ENCODE data around the gene SLC44A1. TPM values are rescaled to one million over a fixed set of nuclear protein-coding genes. Genes with fewer than 3 reads are reported as not detected.
A peak's percentile ranks its signal among the peaks of the same experiment; 100 is the strongest.

The SLC44A1 gene
- total RNA-seq, 4 donors from 2014 or later, result 45.3 to 74.9 (median 67.7) TPM

- peaks cover 0 to 21% (median 0%) of the 10 kb centered on the region in 4 donors for H3K4me1 ChIP-seq
- H3K36me3 ChIP-seq, result no peaks in the 10 kb centered on the region
- DNase-seq (ENCODE audit: low spot score in 2 of 2), result no peak
- H3K9me3 ChIP-seq, result no peaks in the 10 kb centered on the region
- TF ChIP-seq CTCF (IDR thresholded peaks at IDR 0.05) (no peak), EP300 (IDR thresholded peaks at IDR 0.05) (no peak), POLR2A (IDR thresholded peaks at IDR 0.05) (no peak)
- 11 to 15% methylated on average over 2 of the region's 2 CpGs for WGBS, 2 donors
- peak overlapping the region in 2 of 4 donors; percentile 83 to 84 for H3K4me3 ChIP-seq
- H3K27me3 ChIP-seq, result no peaks in the 10 kb centered on the region
- H3K27ac ChIP-seq, result peak overlapping the region in 2 of 4 donors; percentile 70 to 89
These were observed 204.6 kb downstream of the SLC44A1 start for GRCh38 chr9:105449081-105449480.

GRCh38 chr9:105452185-105452584 is 207.7 kb downstream of the SLC44A1 start:
- Histone ChIP-seq H3K36me3 (no peaks in the 10 kb centered on the region), H3K4me3 (no peak overlapping the region), H3K4me1 (peaks cover 0 to 35% (median 0%) of the 10 kb centered on the region in 4 donors), H3K9me3 (no peaks in the 10 kb centered on the region), H3K27ac (no peak overlapping the region), H3K27me3 (no peaks in the 10 kb centered on the region)
- WGBS, 2 donors, result 93 to 95% methylated on average over 3 of the region's 3 CpGs
- DNase-seq (ENCODE audit: low spot score in 2 of 2), result no peak
- no peak for TF ChIP-seq EP300 (IDR thresholded peaks at IDR 0.05)
- TF ChIP-seq CTCF (IDR thresholded peaks at IDR 0.05), result no peak
- no peak for TF ChIP-seq POLR2A (IDR thresholded peaks at IDR 0.05)

- no peak overlapping the region for H3K27ac ChIP-seq
- TF ChIP-seq POLR2A (IDR thresholded peaks at IDR 0.05) (no peak), EP300 (IDR thresholded peaks at IDR 0.05) (no peak), CTCF (IDR thresholded peaks at IDR 0.05) (no peak)
- 53 to 59% methylated on average over 2 of the region's 2 CpGs for WGBS, 2 donors
- peaks cover 0 to 9% (median 0%) of the 10 kb centered on the region in 4 donors for H3K9me3 ChIP-seq
- H3K27me3 ChIP-seq, result no peaks in the 10 kb centered on the region
- H3K36me3 ChIP-seq, result peaks cover 0 to 6% (median 0%) of the 10 kb centered on the region in 3 donors
- no peak overlapping the region for H3K4me3 ChIP-seq
- no peak for DNase-seq (ENCODE audit: low spot score in 2 of 2)
- H3K4me1 ChIP-seq, result peaks cover 0 to 27% (median 0%) of the 10 kb centered on the region in 4 donors
These were observed 211.5 kb downstream of the SLC44A1 start for GRCh38 chr9:105455836-105456475.

GRCh38 chr9:105457560-105458294 is 213.3 kb downstream of the SLC44A1 start:
- Histone ChIP-seq H3K9me3 (peaks cover 0 to 9% (median 0%) of the 10 kb centered on the region in 4 donors), H3K36me3 (peaks cover 0 to 6% (median 0%) of the 10 kb centered on the region in 3 donors), H3K4me1 (peaks cover 0 to 27% (median 0%) of the 10 kb centered on the region in 4 donors), H3K27ac (no peak overlapping the region), H3K4me3 (no peak overlapping the region), H3K27me3 (no peaks in the 10 kb centered on the region)
- DNase-seq (ENCODE audit: low spot score in 2 of 2), result no peak
- TF ChIP-seq POLR2A (IDR thresholded peaks at IDR 0.05), result no peak
- no peak for TF ChIP-seq CTCF (IDR thresholded peaks at IDR 0.05)
- no peak for TF ChIP-seq EP300 (IDR thresholded peaks at IDR 0.05)
- WGBS, 2 donors, result 89 to 91% methylated on average over 13 to 15 of the region's 15 CpGs

GRCh38 chr9:105458404-105458803 is 214.0 kb downstream of the SLC44A1 start:
- no peak for DNase-seq (ENCODE audit: low spot score in 2 of 2)
- peaks cover 0 to 27% (median 0%) of the 10 kb centered on the region in 4 donors for H3K4me1 ChIP-seq
- 91 to 95% methylated on average over 3 of the region's 3 CpGs for whole genome bisulfite sequencing, 2 donors
- TF ChIP-seq EP300 (IDR thresholded peaks at IDR 0.05) (no peak), CTCF (IDR thresholded peaks at IDR 0.05) (no peak), POLR2A (IDR thresholded peaks at IDR 0.05) (no peak)
- no peaks in the 10 kb centered on the region for H3K27me3 ChIP-seq
- no peak overlapping the region for H3K27ac ChIP-seq
- H3K4me3 ChIP-seq, result no peak overlapping the region
- H3K36me3 ChIP-seq, result peaks cover 0 to 6% (median 0%) of the 10 kb centered on the region in 3 donors
- peaks cover 0 to 9% (median 0%) of the 10 kb centered on the region in 4 donors for H3K9me3 ChIP-seq

All from tibial nerve (tissue), 4 donors.